HepG2 (cell line): ENCODE measurements around the gene KRTAP10-11. TPM values are rescaled to one million over a fixed set of nuclear protein-coding genes. Genes with fewer than 3 reads are reported as not detected.

Experiments used
- BHLHE40 ChIP-seq: IDR thresholded peaks from 2 replicates; pipeline ENCODE4 v1.6.1; 2011; ENCODE audit warnings: low read length, improper control_type of control experiment
- HNRNPUL1 ChIP-seq: fragments of 200-400 bp; formaldehyde crosslinking; IDR thresholded peaks from 2 replicates; pipeline ENCODE4 v1.6.1; 2017; ENCODE audit warnings: low read depth, mild to moderate bottlenecking, low read length, moderate library complexity
- KLF6 ChIP-seq: IDR thresholded peaks from 2 replicates; pipeline ENCODE4 v1.8.0; 2016; ENCODE audit warnings: missing biosample characterization, missing genetic modification reagents
- MAX ChIP-seq: IDR thresholded peaks from 2 replicates; pipeline ENCODE4 v1.6.1; 2012; ENCODE audit warnings: inconsistent platforms
- MED8 ChIP-seq: sonication (generic); formaldehyde crosslinking; IDR thresholded peaks from 2 replicates; pipeline ENCODE4 v1.8.1; 2023; ENCODE audit warnings: mild to moderate bottlenecking, missing genetic modification reagents; ENCODE audit not compliant: insufficient replicate concordance
- MLX ChIP-seq: IDR thresholded peaks from 2 replicates; pipeline ENCODE4 v1.6.1; 2016
- PHF21A ChIP-seq: sonication (generic); formaldehyde crosslinking; IDR thresholded peaks from 2 replicates; pipeline ENCODE4 v1.5.0; 2020; ENCODE audit warnings: mild to moderate bottlenecking, missing genetic modification reagents
- PRDM15 ChIP-seq: sonication (generic); formaldehyde crosslinking; IDR thresholded peaks from 2 replicates; pipeline ENCODE4 v1.4.0; 2020; ENCODE audit warnings: missing genetic modification reagents
- RAD21 ChIP-seq: fragments of 450-650 bp; formaldehyde crosslinking; IDR thresholded peaks from 2 replicates; pipeline ENCODE4 v1.5.0; 2020; ENCODE audit warnings: mild to moderate bottlenecking
- SIX4 ChIP-seq: sonication (generic); formaldehyde crosslinking; IDR thresholded peaks from 2 replicates; pipeline ENCODE4 v1.4.0; 2020; ENCODE audit warnings: missing genetic modification reagents
- TAF1 ChIP-seq: sonication (generic); formaldehyde crosslinking; IDR thresholded peaks from 2 replicates; pipeline ENCODE4 v1.4.0; 2020; ENCODE audit warnings: missing genetic modification reagents
- TEF ChIP-seq: sonication (generic); formaldehyde crosslinking; IDR thresholded peaks from 2 replicates; pipeline ENCODE4 v1.5.0; 2020; ENCODE audit warnings: missing genetic modification reagents
- TFDP2 ChIP-seq: sonication (generic); formaldehyde crosslinking; IDR thresholded peaks from 2 replicates; pipeline ENCODE4 v1.4.0; 2020; ENCODE audit warnings: missing genetic modification reagents
- ZNF563 ChIP-seq: sonication (generic); formaldehyde crosslinking; IDR thresholded peaks from 2 replicates; pipeline ENCODE4 v1.8.0; 2022; ENCODE audit warnings: mild to moderate bottlenecking, moderate library complexity, missing genetic modification reagents
- ZNF574 ChIP-seq: sonication (generic); formaldehyde crosslinking; IDR thresholded peaks from 2 replicates; pipeline ENCODE4 v1.4.0; 2020; ENCODE audit warnings: missing genetic modification reagents
- polyA plus RNA-seq, 8 experiments: library from polyadenylated mRNA; depleted of rRNA in 3 of 8; stranded (reverse) in 7 of 8; unstranded in 1 of 8; fragments of >200 nt; fragmentation: Illumina TruSeq in 4 of 8; extraction: Trizol in 4 of 8; gene quantifications; 2 replicates each; pipeline versions ENCODE4 v1.2.1 to v1.2.3, GENCODE V29; 2011 to 2016; ENCODE audit warnings: low read depth in 4 of 8, missing spikeins in 1 of 8, mixed read lengths in 1 of 8; ENCODE audit not compliant: insufficient read depth in 1 of 8
- total RNA-seq, 5 experiments: library from RNA; depleted of rRNA; stranded (reverse); fragments of >200 nt; fragmentation: Illumina TruSeq; extraction: Trizol; gene quantifications; 2 replicates each; pipeline ENCODE4 v1.2.3, GENCODE V29; 2016; ENCODE audit warnings: low read depth in 1 of 5

KRTAP10-11 gene
- total and polyA plus RNA-seq, 2 of the 13 experiments (the other 11 are each of a cell fraction or from before 2014, with no cell fraction given), result not detected

GRCh38 chr21:44653123-44653522 lies 6.9 kb downstream of the KRTAP10-11 start (continued):
- TF ChIP-seq PHF21A (CRISPR knock-in tag) (no peak), ZNF563 (CRISPR knock-in tag) (peak; percentile 44; the same call in 1 of the 2 replicates), RAD21 (CRISPR knock-in tag) (no peak), KLF6 (CRISPR knock-in tag) (0 out of 2 replicates have a peak, but pooled peaks have one; percentile 65), PRDM15 (peak; percentile 94), SIX4 (CRISPR knock-in tag) (no peak), MED8 (no peak), BHLHE40 (peak; percentile 86), TAF1 (CRISPR knock-in tag) (no peak), TEF (CRISPR knock-in tag) (no peak), ZNF574 (CRISPR knock-in tag) (no peak), HNRNPUL1 (no peak), TFDP2 (CRISPR knock-in tag) (peak; percentile 53), MAX (peak; percentile 72), MLX (peak; percentile 50; the same call in 1 of the 2 replicates)
